ENCODE results near the gene ALPI. TPM values are rescaled to one million over a fixed set of nuclear protein-coding genes. Genes with fewer than 3 reads are reported as not detected.
"Not testable (repeated sequence)": the region's sequence is repeated elsewhere in the genome, so short reads cannot be mapped to it uniquely, and the experiment has no call there.

The ALPI gene
- total RNA-seq, 4 donors from 2014 or later = not detected

DNA sequence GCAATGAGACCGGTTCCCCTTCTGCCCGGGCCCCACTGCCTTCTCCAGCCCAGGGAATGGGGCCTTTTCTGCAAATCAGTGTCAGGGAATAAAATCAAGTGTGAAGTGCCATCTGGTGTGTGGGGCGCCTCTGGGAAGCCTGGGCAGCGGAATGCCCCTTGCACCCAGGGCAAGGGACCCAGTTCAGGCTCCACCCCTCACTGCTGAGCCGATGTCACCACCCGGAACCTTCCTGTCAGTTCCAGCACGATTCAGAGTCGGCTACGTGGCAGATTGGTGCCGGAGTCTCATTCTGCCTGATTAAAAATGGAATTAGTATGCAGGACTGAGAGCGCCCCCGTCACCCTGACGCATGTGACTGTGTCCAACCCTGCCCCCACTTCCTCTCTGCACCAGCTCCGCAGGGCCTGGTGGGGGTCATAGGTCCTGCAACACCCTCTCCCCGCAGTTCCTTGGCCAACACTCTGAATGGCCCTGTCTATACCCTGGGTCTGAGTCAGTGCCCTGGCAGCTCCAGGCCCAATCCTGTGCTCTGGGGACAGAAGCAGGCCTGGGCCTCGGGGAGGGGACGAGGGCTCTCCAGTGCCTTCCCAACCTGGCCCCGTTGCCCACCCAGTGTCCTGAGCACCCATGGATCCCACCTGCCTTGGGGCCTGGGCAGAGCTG lies 8.2 kb upstream of the ALPI start:
- TF ChIP-seq, protein P1, sequence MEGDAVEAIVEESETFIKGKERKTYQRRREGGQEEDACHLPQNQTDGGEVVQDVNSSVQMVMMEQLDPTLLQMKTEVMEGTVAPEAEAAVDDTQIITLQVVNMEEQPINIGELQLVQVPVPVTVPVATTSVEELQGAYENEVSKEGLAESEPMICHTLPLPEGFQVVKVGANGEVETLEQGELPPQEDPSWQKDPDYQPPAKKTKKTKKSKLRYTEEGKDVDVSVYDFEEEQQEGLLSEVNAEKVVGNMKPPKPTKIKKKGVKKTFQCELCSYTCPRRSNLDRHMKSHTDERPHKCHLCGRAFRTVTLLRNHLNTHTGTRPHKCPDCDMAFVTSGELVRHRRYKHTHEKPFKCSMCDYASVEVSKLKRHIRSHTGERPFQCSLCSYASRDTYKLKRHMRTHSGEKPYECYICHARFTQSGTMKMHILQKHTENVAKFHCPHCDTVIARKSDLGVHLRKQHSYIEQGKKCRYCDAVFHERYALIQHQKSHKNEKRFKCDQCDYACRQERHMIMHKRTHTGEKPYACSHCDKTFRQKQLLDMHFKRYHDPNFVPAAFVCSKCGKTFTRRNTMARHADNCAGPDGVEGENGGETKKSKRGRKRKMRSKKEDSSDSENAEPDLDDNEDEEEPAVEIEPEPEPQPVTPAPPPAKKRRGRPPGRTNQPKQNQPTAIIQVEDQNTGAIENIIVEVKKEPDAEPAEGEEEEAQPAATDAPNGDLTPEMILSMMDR (IDR thresholded peaks at IDR 0.05) = no peak
- ATAC-seq (ENCODE audit: low FRiP score) (no peak), DNase-seq (ENCODE audit: low spot score) (no peak)

DNA sequence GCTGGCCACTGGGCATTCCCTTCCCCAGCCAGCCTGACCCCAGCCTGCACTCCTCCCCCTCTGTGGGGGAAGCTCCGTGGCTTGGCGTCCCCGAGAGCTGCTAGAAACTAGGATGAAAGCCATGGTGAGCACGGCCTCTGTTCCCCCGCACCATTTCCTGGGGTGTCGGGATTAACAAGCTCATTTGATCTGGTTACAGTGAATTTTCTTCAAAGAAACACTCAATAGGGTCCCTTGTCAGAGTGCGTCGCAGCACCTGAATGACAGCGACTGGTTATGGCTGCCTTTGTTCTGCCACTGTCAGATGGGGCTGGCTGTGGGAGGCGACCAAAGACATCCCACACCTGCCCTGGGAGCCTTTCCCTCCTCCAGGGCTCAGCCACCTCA lies 7.7 kb upstream of the ALPI start:
- ATAC-seq (ENCODE audit: low FRiP score) (no peak), DNase-seq (ENCODE audit: low spot score) (no peak)
- TF ChIP-seq, protein P1 (IDR thresholded peaks at IDR 0.05) = no peak

DNA sequence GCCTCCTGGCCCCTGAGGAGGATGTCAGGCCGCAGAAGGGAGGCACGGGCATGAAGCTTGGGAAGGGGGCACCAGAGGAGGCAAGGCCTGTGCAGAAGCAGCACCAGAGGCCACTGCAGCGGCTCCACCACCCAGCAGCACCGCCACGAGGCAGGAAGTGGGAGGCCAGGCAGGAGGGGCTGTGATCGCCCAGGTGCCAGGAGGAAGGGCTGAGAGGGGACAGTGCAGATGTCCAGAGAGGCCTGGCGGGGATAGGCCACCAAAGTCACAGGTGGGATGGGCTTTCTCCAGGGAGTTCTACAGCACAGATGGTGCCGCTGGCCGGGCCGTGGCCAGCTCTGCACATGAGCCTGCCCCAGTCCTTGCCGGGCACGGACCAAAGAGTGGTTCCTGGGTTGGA lies 6.0 kb upstream of the ALPI start:
- no peak for DNase-seq (ENCODE audit: low spot score)
- TF ChIP-seq, protein P1 (IDR thresholded peaks at IDR 0.05) = no peak
- ATAC-seq (ENCODE audit: low FRiP score) = no peak

DNA sequence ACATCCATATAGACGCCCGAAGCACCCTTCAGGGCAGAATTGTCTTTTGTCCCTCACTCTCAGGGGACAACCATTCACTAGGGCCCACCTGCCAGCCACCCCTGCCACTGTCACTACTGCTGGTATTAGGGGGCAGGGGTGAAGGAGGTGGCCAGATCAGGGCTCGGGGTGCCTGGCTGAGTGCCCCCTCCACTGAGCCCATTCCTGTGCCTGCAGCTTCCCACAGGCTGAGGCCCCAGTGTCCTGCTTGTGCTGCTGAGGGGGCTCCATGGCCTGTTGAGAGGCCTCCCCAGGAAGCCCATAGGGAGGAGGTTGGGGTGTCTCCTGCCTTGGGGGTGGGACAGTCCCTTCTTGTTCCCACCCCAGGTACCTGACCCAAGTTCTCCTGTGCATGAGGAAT lies 4.3 kb upstream of the ALPI start:
- not testable (repeated sequence) for DNase-seq (ENCODE audit: low spot score); ATAC-seq (ENCODE audit: low FRiP score)

DNA sequence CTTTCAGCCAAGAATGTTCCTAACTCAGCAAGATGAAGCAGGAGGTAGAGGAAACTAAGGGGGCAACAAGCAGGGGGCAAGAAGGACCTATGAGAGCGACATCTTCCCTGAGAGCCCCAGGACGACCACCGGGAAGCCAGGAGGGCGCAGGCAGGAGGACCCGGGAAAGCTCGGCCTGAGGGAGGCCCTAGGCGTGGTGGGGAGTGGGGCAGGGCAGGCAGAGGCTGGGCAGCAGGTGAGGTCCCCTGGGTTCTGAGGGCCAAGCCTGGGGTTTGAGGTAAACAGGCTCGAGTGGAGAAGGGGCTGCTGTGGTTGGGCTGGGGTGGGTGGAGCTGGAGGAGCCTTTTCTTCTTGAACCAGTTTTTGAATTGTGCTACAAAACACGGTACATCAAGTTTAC lies 1.3 kb upstream of the ALPI start:
- TF ChIP-seq, protein P1 (IDR thresholded peaks at IDR 0.05) = no peak
- ATAC-seq (ENCODE audit: low FRiP score) = no peak
- DNase-seq (ENCODE audit: low spot score) = no peak

DNA sequence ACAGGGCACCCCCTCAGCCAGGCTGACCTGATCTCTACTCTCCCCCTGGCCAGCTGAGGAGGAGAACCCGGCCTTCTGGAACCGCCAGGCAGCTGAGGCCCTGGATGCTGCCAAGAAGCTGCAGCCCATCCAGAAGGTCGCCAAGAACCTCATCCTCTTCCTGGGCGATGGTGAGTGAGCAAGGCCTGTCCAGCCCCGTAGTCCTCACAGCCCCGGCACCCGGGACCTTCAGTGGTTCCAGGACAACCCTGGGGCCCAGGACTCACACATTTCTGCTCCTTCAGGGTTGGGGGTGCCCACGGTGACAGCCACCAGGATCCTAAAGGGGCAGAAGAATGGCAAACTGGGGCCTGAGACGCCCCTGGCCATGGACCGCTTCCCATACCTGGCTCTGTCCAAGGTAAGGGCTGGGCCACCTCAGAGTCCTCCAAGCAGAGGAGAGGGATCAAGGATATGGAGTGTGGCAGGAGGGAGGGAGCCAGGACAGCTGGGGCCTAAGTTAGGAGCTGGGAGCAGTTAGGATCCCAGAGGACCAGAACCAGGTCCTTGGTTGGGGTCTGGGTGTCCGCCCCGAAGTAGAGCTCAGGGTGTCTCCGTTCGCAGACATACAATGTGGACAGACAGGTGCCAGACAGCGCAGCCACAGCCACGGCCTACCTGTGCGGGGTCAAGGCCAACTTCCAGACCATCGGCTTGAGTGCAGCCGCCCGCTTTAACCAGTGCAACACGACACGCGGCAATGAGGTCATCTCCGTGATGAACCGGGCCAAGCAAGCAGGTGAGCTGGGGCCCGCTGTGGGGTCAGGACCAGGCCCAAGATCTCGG lies 555 bp downstream of the ALPI start:
- TF ChIP-seq, protein P1 (IDR thresholded peaks at IDR 0.05) = no peak
- no peak for ATAC-seq (ENCODE audit: low FRiP score)
- no peak for DNase-seq (ENCODE audit: low spot score)

DNA sequence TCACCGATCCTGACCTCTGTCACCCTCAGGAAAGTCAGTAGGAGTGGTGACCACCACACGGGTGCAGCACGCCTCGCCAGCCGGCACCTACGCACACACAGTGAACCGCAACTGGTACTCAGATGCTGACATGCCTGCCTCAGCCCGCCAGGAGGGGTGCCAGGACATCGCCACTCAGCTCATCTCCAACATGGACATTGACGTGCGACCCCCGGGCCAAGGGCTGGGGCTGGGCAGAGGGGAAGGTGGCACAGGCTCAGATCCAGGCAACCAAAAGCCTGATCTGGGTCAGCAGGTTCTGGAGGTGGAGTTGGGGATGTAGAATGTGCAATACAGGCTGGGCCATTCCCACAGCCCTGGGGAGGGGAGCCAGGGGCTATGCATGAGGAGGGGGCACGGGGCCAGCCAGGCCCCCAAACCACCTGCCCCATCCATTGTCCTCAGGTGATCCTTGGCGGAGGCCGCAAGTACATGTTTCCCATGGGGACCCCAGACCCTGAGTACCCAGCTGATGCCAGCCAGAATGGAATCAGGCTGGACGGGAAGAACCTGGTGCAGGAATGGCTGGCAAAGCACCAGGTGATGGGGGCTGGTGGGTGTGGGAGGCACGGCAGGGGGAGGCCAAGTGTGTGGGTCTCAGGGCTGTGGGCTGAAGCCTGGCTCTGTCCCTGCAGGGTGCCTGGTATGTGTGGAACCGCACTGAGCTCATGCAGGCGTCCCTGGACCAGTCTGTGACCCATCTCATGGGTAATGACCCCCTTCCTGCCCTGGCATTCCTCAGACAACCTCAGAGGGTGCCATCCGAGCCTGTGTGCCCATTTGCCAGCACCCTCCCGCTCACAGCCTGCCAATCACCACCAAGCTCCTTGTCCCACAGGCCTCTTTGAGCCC lies 1.4 kb downstream of the ALPI start:
- TF ChIP-seq, protein P1 (IDR thresholded peaks at IDR 0.05) = no peak
- DNase-seq (ENCODE audit: low spot score) (no peak), ATAC-seq (ENCODE audit: low FRiP score) (no peak)
